ENCODE measurements around the gene OPCML.

Gene OPCML

DNA sequence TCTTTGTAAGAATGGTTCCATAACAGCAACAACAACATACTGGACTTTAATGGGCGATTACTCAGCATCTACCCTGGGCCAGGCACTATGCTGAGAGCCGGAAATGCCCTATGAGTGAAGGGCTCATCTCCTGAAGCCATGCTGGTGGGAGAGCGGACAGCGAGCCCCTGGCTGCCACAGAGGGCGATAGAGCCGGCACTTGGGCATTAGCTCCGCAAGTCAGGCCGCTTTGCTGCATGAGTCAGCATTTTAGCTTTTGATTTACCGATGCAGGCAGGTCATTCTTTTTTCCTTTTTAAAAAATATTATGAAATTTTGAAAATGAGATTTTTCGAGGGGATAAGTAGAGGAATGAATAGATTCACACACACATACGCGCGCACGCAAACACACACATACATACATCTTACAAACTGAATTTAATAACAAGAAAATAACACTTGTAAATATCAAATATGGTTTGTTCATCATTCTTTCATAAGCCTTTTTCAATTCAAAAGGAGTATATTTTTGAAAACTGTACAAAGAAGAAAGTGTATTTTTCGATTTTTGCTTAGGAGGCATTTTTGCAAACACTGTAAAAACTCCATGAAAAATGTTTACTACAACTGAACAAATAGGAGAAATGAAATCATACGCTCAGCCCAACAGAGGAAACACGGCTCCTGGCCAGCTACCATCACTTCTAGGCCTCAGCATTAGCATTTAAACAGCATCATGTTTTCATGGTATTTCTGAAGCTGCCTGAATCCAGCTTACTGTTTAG, 667.3 kb downstream of the OPCML start:
- Mint-ChIP-seq H3K27ac (peak overlapping the region; percentile 50), H3K4me1 (peaks cover 13% of the 10 kb centered on the region), H3K9me3 (no peaks in the 10 kb centered on the region), H3K27me3 (ENCODE audit: low read depth, poor library complexity) (peaks cover 3% of the 10 kb centered on the region), H3K36me3 (ENCODE audit: low read depth) (no peaks in the 10 kb centered on the region), H3K4me3 (no peak overlapping the region)
- TF ChIP-seq, protein P1, sequence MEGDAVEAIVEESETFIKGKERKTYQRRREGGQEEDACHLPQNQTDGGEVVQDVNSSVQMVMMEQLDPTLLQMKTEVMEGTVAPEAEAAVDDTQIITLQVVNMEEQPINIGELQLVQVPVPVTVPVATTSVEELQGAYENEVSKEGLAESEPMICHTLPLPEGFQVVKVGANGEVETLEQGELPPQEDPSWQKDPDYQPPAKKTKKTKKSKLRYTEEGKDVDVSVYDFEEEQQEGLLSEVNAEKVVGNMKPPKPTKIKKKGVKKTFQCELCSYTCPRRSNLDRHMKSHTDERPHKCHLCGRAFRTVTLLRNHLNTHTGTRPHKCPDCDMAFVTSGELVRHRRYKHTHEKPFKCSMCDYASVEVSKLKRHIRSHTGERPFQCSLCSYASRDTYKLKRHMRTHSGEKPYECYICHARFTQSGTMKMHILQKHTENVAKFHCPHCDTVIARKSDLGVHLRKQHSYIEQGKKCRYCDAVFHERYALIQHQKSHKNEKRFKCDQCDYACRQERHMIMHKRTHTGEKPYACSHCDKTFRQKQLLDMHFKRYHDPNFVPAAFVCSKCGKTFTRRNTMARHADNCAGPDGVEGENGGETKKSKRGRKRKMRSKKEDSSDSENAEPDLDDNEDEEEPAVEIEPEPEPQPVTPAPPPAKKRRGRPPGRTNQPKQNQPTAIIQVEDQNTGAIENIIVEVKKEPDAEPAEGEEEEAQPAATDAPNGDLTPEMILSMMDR (IDR thresholded peaks at IDR 0.05) = no peak
- DNase-seq = no peak

GRCh38 chr11:132862933-132863332, 669.4 kb downstream of the OPCML start:
- H3K4me1 Mint-ChIP-seq = peaks cover 19% of the 10 kb centered on the region
- no peaks in the 10 kb centered on the region for H3K36me3 Mint-ChIP-seq (ENCODE audit: low read depth)
- H3K9me3 Mint-ChIP-seq = peaks cover 3% of the 10 kb centered on the region
- TF ChIP-seq, protein P1 (IDR thresholded peaks at IDR 0.05) = no peak
- peaks cover 3% of the 10 kb centered on the region for H3K27me3 Mint-ChIP-seq (ENCODE audit: low read depth, poor library complexity)
- no peak overlapping the region for H3K4me3 Mint-ChIP-seq
- DNase-seq = no peak
- H3K27ac Mint-ChIP-seq = no peak overlapping the region

DNA sequence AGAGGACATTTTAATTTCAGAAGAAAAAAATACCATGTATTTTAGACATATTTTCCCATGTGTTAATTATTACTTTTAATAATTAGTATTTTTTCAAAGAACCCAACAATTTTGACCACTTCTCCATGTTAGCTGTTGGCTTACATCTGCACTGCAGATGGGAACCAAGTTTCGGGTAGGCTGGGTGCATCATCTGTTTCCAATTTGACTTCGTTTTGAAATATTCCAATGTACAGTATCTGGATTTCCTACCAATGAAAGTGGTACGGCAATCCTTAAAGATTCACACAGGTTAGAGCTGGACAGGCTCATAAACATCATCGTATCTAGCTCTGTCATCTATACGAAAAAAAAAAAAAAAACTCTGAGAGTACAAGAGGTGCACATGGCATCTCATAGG, 670.2 kb downstream of the OPCML start:
- no peak overlapping the region for H3K4me3 Mint-ChIP-seq
- H3K27ac Mint-ChIP-seq = no peak overlapping the region
- TF ChIP-seq, protein P1 (IDR thresholded peaks at IDR 0.05) = no peak
- no peaks in the 10 kb centered on the region for H3K36me3 Mint-ChIP-seq (ENCODE audit: low read depth)
- H3K4me1 Mint-ChIP-seq = peaks cover 14% of the 10 kb centered on the region
- peaks cover 3% of the 10 kb centered on the region for H3K27me3 Mint-ChIP-seq (ENCODE audit: low read depth, poor library complexity)
- DNase-seq = no peak
- H3K9me3 Mint-ChIP-seq = peaks cover 4% of the 10 kb centered on the region

GRCh38 chr11:132859306-132859705, 673.0 kb downstream of the OPCML start:
- Mint-ChIP-seq H3K36me3 (ENCODE audit: low read depth) (no peaks in the 10 kb centered on the region), H3K4me3 (no peak overlapping the region), H3K4me1 (peaks cover 9% of the 10 kb centered on the region), H3K27me3 (ENCODE audit: low read depth, poor library complexity) (no peaks in the 10 kb centered on the region), H3K27ac (no peak overlapping the region), H3K9me3 (peaks cover 24% of the 10 kb centered on the region)
- TF ChIP-seq, protein P1 (IDR thresholded peaks at IDR 0.05) = no peak
- no peak for DNase-seq

DNA sequence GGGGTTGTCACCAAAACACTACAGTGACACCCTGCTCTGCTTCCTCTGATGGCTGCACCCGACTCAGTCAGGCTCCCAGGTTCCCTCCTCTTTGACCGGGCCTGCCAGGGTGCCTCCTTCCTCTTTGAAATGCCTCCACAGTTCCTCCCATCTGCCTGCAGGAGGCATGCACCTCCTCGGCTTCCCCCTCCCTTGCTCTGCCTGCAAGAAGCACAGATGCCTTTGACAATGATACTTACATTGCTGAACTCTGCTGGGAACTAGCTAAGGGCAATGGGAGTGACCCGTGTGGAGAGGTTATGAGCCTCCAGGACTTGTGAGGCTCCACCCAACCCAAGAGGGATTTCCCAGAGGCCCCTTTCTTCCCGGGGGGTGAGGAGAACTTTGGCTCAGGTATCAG, 674.1 kb downstream of the OPCML start:
- TF ChIP-seq, protein P1 (IDR thresholded peaks at IDR 0.05) = peak; percentile 29
- Mint-ChIP-seq H3K4me3 (no peak overlapping the region), H3K9me3 (peaks cover 24% of the 10 kb centered on the region), H3K27ac (no peak overlapping the region), H3K4me1 (peaks cover 9% of the 10 kb centered on the region), H3K36me3 (ENCODE audit: low read depth) (no peaks in the 10 kb centered on the region), H3K27me3 (ENCODE audit: low read depth, poor library complexity) (no peaks in the 10 kb centered on the region)
- peak; percentile 43 for DNase-seq

DNA sequence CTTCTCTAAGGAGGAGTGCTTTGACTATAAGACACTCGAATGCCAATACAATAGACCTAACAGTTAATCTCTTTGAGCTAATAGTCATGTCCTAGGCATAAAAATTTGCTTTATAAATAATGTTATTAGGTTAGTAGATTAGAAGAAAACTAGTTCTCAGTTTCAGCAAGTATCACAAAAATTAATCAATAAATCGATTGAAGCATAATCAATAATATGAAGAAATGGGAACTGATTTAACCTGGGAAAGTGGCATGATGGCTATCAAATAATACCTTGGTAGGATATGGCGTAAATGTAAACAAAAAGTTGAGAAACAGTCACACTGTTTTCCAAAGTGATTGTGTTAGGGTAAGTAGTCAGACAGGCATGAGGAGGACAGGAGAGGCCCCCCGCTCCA, 676.3 kb downstream of the OPCML start:
- TF ChIP-seq, protein P1 (IDR thresholded peaks at IDR 0.05) = no peak
- no peak overlapping the region for H3K27ac Mint-ChIP-seq
- H3K36me3 Mint-ChIP-seq (ENCODE audit: low read depth) = no peaks in the 10 kb centered on the region
- peaks cover 9% of the 10 kb centered on the region for H3K4me1 Mint-ChIP-seq
- DNase-seq = no peak
- H3K27me3 Mint-ChIP-seq (ENCODE audit: low read depth, poor library complexity) = no peaks in the 10 kb centered on the region
- peaks cover 24% of the 10 kb centered on the region for H3K9me3 Mint-ChIP-seq
- H3K4me3 Mint-ChIP-seq = no peak overlapping the region

Measured in nephron progenitor cell (in vitro differentiated cells).